Mesendoderm (in vitro differentiated cells): Measurements from ENCODE around the gene SPI1.

ENCODE experiments used
- DNase-seq: peaks from one replicate; pipeline ENCODE4 v3.0.0; 2013
- H2AK5ac ChIP-seq: 2 replicates; pipeline ENCODE4 v1.6.1; 2013; ENCODE audit warnings: low read length, inconsistent platforms
- H2BK120ac ChIP-seq: 2 replicates; pipeline ENCODE4 v1.6.1; 2013; ENCODE audit warnings: low read depth, mild to moderate bottlenecking, low read length, moderate library complexity, mixed read lengths
- H2BK15ac ChIP-seq: replicated peaks from 2 replicates; pipeline ENCODE4 v1.6.1; 2013; ENCODE audit warnings: low read depth, mild to moderate bottlenecking, moderate library complexity
- H2BK5ac ChIP-seq: 2 replicates; pipeline ENCODE4 v1.6.1; 2013; ENCODE audit warnings: low read length, inconsistent platforms
- H3K18ac ChIP-seq: 2 replicates; pipeline ENCODE4 v1.6.1; 2013; ENCODE audit warnings: mild to moderate bottlenecking, low read length, mixed read lengths
- H3K23ac ChIP-seq: one replicate; pipeline ENCODE4 v1.6.1; 2013; ENCODE audit warnings: low read length
- H3K27ac ChIP-seq: 2 replicates; pipeline ENCODE4 v1.5.1; 2013; ENCODE audit warnings: low read depth, mild to moderate bottlenecking, inconsistent platforms, low read length, moderate library complexity
- H3K27me3 ChIP-seq: 2 replicates; pipeline ENCODE4 v1.6.1; 2013; ENCODE audit warnings: low read length, control low read depth, mild to moderate bottlenecking, inconsistent platforms; ENCODE audit not compliant: insufficient read depth, poor library complexity
- H3K36me3 ChIP-seq: 2 replicates; pipeline ENCODE4 v1.6.1; 2013; ENCODE audit warnings: low read length, inconsistent platforms; ENCODE audit not compliant: control insufficient read depth, insufficient read depth
- H3K4ac ChIP-seq: one replicate; pipeline ENCODE4 v1.6.1; 2013; ENCODE audit warnings: low read depth, mild to moderate bottlenecking, low read length, moderate library complexity
- H3K4me1 ChIP-seq: 2 replicates; pipeline ENCODE4 v1.6.1; 2013; ENCODE audit warnings: low read depth, low read length, inconsistent platforms; ENCODE audit not compliant: control insufficient read depth
- H3K4me2 ChIP-seq: 2 replicates; pipeline ENCODE4 v1.6.1; 2013; ENCODE audit warnings: low read length
- H3K4me3 ChIP-seq: 2 replicates; pipeline ENCODE4 v1.5.1; 2013; ENCODE audit warnings: mild to moderate bottlenecking, low read length
- H3K56ac ChIP-seq: one replicate; pipeline ENCODE4 v1.6.1; 2013; ENCODE audit warnings: low read length
- H3K79me1 ChIP-seq: 2 replicates; pipeline ENCODE4 v1.6.1; 2013; ENCODE audit warnings: low read length, inconsistent platforms
- H3K79me2 ChIP-seq: 2 replicates; pipeline ENCODE4 v1.6.1; 2013; ENCODE audit warnings: mild to moderate bottlenecking, low read length; ENCODE audit not compliant: control insufficient read depth, insufficient read depth
- H3K9ac ChIP-seq: 2 replicates; pipeline ENCODE4 v1.6.1; 2013; ENCODE audit warnings: low read length, inconsistent platforms
- H4K5ac ChIP-seq: one replicate; pipeline ENCODE4 v1.6.1; 2013; ENCODE audit warnings: low read length
- H4K8ac ChIP-seq: one replicate; pipeline ENCODE4 v1.6.1; 2013; ENCODE audit warnings: low read depth, mild to moderate bottlenecking, control low read depth, low read length, moderate library complexity
- WGBS: extraction: QIAGEN DNeasy Blood & Tissue Kit; methylation state at CpG from one replicate; pipeline ENCODE4 v1.1.7; 2013; ENCODE audit warnings: low lambda C conversion rate, missing lambda C conversion rate; ENCODE audit not compliant: insufficient coverage; ENCODE audit errors: extremely low coverage; 5-methylcytosine and 5-hydroxymethylcytosine counted together

SPI1 gene

DNA sequence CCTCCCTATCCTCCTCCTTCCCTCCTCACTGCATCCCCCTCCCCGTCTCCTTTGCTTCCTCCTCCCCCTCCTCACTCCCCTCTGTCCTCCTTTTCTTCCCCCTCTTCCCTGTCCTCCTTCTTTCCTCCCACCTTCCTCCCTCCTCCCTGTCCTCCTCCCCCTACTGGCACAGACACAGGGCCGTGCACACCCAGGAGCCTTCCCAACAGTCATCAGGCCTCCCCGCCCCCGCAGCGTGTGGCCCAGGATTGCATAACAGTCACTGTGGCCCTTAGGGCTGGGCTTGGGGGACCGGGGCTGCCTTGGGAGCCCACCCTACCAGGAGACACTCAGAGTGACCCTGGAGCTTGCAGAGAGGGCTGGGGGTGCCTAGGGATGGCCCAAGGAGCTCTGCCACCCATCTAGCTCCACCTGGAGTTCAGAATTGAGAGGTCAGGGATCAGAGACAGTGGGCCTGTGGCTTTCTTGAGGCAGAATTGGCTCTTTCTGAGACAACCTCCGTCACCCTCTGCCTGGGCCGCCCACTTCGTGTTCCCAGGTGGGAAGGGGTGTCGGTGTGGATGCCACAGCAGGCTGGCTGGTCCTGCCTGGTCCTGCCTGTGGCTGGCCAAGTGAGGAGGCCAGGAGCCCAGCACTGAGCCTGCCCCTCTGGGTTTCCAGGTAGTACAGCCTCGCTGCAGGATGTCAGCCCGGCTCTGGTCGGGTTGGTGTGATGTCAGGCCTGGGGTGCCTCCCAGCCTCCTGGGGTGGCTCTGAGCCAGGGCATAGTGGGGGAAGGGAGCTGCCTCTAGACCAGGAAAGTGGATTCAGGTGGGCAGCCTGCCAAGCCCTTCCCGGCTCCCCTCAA is 1.6 kb downstream of the SPI1 start:
- DNase-seq: peak; percentile 38
- WGBS: no CpG with 5 or more reads among the region's 14 CpGs

GRCh38 chr11:47376107-47376524 is 2.2 kb downstream of the SPI1 start:
- no peak overlapping the region for H4K8ac ChIP-seq
- peaks cover 5% of the 10 kb centered on the region for H3K4me1 ChIP-seq
- H3K9ac ChIP-seq: no peak overlapping the region
- DNase-seq: no peak
- no peak overlapping the region for H3K23ac ChIP-seq
- no peak overlapping the region for H3K4ac ChIP-seq
- WGBS: no CpG with 5 or more reads among the region's 8 CpGs
- H2BK5ac ChIP-seq: no peak overlapping the region
- H3K4me3 ChIP-seq: no peak overlapping the region
- H3K36me3 ChIP-seq: no peaks in the 10 kb centered on the region
- no peak overlapping the region for H2BK15ac ChIP-seq
- no peaks in the 10 kb centered on the region for H3K27me3 ChIP-seq
- H4K5ac ChIP-seq: no peak overlapping the region
- no peak overlapping the region for H3K4me2 ChIP-seq
- H3K56ac ChIP-seq: no peak overlapping the region
- H3K79me1 ChIP-seq: no peaks in the 10 kb centered on the region
- H2AK5ac ChIP-seq: no peak overlapping the region
- no peak overlapping the region for H2BK120ac ChIP-seq
- H3K27ac ChIP-seq: no peak overlapping the region
- H3K18ac ChIP-seq: no peak overlapping the region
- no peaks in the 10 kb centered on the region for H3K79me2 ChIP-seq

More for the DNA sequence above, 1.6 kb downstream of the SPI1 start:
- peaks cover 5% of the 10 kb centered on the region for H3K4me1 ChIP-seq
- H3K56ac ChIP-seq: no peak overlapping the region
- no peak overlapping the region for H2BK15ac ChIP-seq
- H3K4me3 ChIP-seq: no peak overlapping the region
- no peak overlapping the region for H3K27ac ChIP-seq
- no peaks in the 10 kb centered on the region for H3K27me3 ChIP-seq
- H2BK5ac ChIP-seq: no peak overlapping the region
- H3K79me1 ChIP-seq: no peaks in the 10 kb centered on the region
- no peak overlapping the region for H2AK5ac ChIP-seq
- no peak overlapping the region for H3K18ac ChIP-seq
- H3K4me2 ChIP-seq: no peak overlapping the region
- no peak overlapping the region for H3K4ac ChIP-seq
- H2BK120ac ChIP-seq: no peak overlapping the region
- no peak overlapping the region for H4K8ac ChIP-seq
- no peak overlapping the region for H3K9ac ChIP-seq
- no peak overlapping the region for H3K23ac ChIP-seq
- no peaks in the 10 kb centered on the region for H3K36me3 ChIP-seq
- no peaks in the 10 kb centered on the region for H3K79me2 ChIP-seq
- no peak overlapping the region for H4K5ac ChIP-seq

GRCh38 chr11:47375546-47376085 is 2.7 kb downstream of the SPI1 start:
- Histone ChIP-seq H2BK5ac (no peak overlapping the region), H3K9ac (no peak overlapping the region), H3K4me1 (peaks cover 5% of the 10 kb centered on the region), H3K4me3 (no peak overlapping the region), H2AK5ac (no peak overlapping the region), H3K27ac (no peak overlapping the region), H3K23ac (no peak overlapping the region), H3K36me3 (no peaks in the 10 kb centered on the region), H3K56ac (no peak overlapping the region), H4K5ac (no peak overlapping the region), H3K79me1 (no peaks in the 10 kb centered on the region), H3K79me2 (no peaks in the 10 kb centered on the region), H3K4me2 (no peak overlapping the region), H2BK15ac (no peak overlapping the region), H2BK120ac (no peak overlapping the region), H4K8ac (no peak overlapping the region), H3K4ac (no peak overlapping the region), H3K18ac (no peak overlapping the region), H3K27me3 (no peaks in the 10 kb centered on the region)
- WGBS: no CpG with 5 or more reads among the region's 13 CpGs
- no peak for DNase-seq

DNA sequence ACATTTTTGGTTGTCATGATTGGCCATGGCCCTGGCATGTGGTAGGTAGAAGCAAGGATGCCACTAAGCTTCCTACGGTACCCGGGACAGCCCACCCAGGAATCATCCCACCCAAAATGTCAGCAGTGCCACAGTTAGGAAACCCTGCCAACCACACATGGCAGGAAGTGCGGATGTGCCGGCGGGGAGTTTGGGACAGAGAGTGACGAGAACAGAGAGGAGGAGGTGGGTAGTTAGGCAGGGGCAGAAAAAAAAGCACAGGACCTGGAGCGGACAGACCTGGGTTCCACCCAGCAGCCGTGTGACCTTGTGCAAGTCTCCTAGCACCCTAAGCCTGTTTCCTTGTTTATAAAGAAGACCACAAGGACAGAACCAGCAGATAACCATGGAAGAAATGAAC is 3.3 kb downstream of the SPI1 start:
- no peak overlapping the region for H3K9ac ChIP-seq
- no peak overlapping the region for H3K4ac ChIP-seq
- no peak overlapping the region for H3K27ac ChIP-seq
- H2BK120ac ChIP-seq: no peak overlapping the region
- no peak overlapping the region for H2BK15ac ChIP-seq
- no CpG with 5 or more reads among the region's 8 CpGs for WGBS
- H3K4me2 ChIP-seq: no peak overlapping the region
- no peak for DNase-seq
- H2AK5ac ChIP-seq: no peak overlapping the region
- H3K4me1 ChIP-seq: peaks cover 5% of the 10 kb centered on the region
- no peaks in the 10 kb centered on the region for H3K36me3 ChIP-seq
- no peak overlapping the region for H4K5ac ChIP-seq
- H3K18ac ChIP-seq: no peak overlapping the region
- H3K27me3 ChIP-seq: no peaks in the 10 kb centered on the region
- H3K23ac ChIP-seq: no peak overlapping the region
- no peaks in the 10 kb centered on the region for H3K79me2 ChIP-seq
- no peak overlapping the region for H2BK5ac ChIP-seq
- no peaks in the 10 kb centered on the region for H3K79me1 ChIP-seq
- H4K8ac ChIP-seq: no peak overlapping the region
- H3K4me3 ChIP-seq: no peak overlapping the region
- no peak overlapping the region for H3K56ac ChIP-seq

DNA sequence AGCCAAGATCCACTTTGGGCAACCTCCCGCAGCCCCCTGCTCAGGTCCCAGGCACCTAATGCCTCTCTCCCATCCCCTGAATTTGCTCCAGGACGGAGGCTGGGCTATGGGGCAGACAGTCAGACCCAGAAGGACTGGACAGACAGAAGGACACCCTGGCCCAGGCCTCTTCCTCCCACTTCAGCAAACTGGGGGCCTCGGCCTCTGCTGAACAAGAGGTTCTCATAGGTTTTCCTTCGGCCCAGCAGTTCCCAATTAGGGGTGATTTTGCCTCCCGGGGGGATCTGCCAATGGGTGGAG is 3.7 kb downstream of the SPI1 start:
- Histone ChIP-seq H3K56ac (no peak overlapping the region), H3K27ac (no peak overlapping the region), H3K4me3 (no peak overlapping the region), H3K4me1 (peaks cover 5% of the 10 kb centered on the region), H3K4ac (no peak overlapping the region), H3K79me1 (no peaks in the 10 kb centered on the region), H3K4me2 (no peak overlapping the region), H4K5ac (no peak overlapping the region), H3K23ac (no peak overlapping the region), H3K9ac (no peak overlapping the region), H2BK120ac (no peak overlapping the region), H3K36me3 (no peaks in the 10 kb centered on the region), H2AK5ac (no peak overlapping the region), H3K79me2 (no peaks in the 10 kb centered on the region), H3K18ac (no peak overlapping the region), H4K8ac (no peak overlapping the region), H2BK5ac (no peak overlapping the region), H3K27me3 (no peaks in the 10 kb centered on the region), H2BK15ac (no peak overlapping the region)
- whole genome bisulfite sequencing: no CpG with 5 or more reads among the region's 5 CpGs
- DNase-seq: no peak
